CD4-positive, CD25-positive, alpha-beta regulatory T cell (primary cell): ENCODE data around the gene PC. TPM values are rescaled to one million over a fixed set of nuclear protein-coding genes. Genes with fewer than 3 reads are reported as not detected.

Experiments used
- ATAC-seq, 2 donors: fragments of 150-1000 bp; cut with Tn5 transposase; one replicate each; pipeline ENCODE4 v1.10.0; 2021; ENCODE audit warnings: low read depth in 2 of 2, moderate number of reproducible peaks in 2 of 2, moderate library complexity in 1 of 2
- DNase-seq, 3 donors: peaks; one replicate each; pipeline versions ENCODE4 v3.0.0 to v3.0.0-alpha.2; 2012 to 2022; ENCODE audit warnings: mixed read lengths in 1 of 3
- H3K27ac ChIP-seq: one replicate; pipeline ENCODE4 v1.7.0; 2013; ENCODE audit warnings: mild to moderate bottlenecking, low read length; ENCODE audit not compliant: insufficient read depth, poor library complexity, severe bottlenecking
- H3K27me3 ChIP-seq: one replicate; pipeline ENCODE4 v1.7.0; 2013; ENCODE audit warnings: low read length; ENCODE audit not compliant: control insufficient read depth, insufficient read depth
- H3K36me3 ChIP-seq: one replicate; pipeline ENCODE4 v1.7.0; 2013; ENCODE audit warnings: mild to moderate bottlenecking, low read length, moderate library complexity; ENCODE audit not compliant: control insufficient read depth, insufficient read depth
- H3K4me1 ChIP-seq: 2 replicates; pipeline ENCODE4 v1.7.0; 2013; ENCODE audit warnings: mild to moderate bottlenecking, low read length; ENCODE audit not compliant: insufficient read depth, control insufficient read depth, poor library complexity, severe bottlenecking
- H3K4me3 ChIP-seq: one replicate; pipeline ENCODE4 v1.7.0; 2013; ENCODE audit warnings: low read depth, mild to moderate bottlenecking, low read length, moderate library complexity
- H3K9me3 ChIP-seq, 2 experiments: 1 replicate in 1 of 2; 2 replicates in 1 of 2; pipeline ENCODE4 v1.7.0; 2013; ENCODE audit warnings: low read length in 2 of 2, mild to moderate bottlenecking in 1 of 2, moderate library complexity in 1 of 2; ENCODE audit not compliant: control insufficient read depth in 2 of 2
- H3K27ac Mint-ChIP-seq, 3 donors: one replicate each; pipeline ENCODE4 v1.8.0; 2020 to 2022; ENCODE audit warnings: mild to moderate bottlenecking in 3 of 3, mixed read lengths in 3 of 3, moderate library complexity in 2 of 3
- H3K27me3 Mint-ChIP-seq: one replicate; pipeline ENCODE4 v1.8.0; 2022; ENCODE audit warnings: mild to moderate bottlenecking, mixed read lengths
- H3K36me3 Mint-ChIP-seq: one replicate; pipeline ENCODE4 v1.8.0; 2020; ENCODE audit warnings: mixed read lengths
- H3K4me1 Mint-ChIP-seq, 4 donors: one replicate each; pipeline ENCODE4 v1.8.0; 2020 to 2022; ENCODE audit warnings: mixed read lengths in 4 of 4, mild to moderate bottlenecking in 1 of 4
- H3K4me3 Mint-ChIP-seq, 4 donors: one replicate each; pipeline ENCODE4 v1.8.0; 2020 to 2022; ENCODE audit warnings: mild to moderate bottlenecking in 4 of 4, mixed read lengths in 4 of 4, moderate library complexity in 3 of 4
- H3K9me3 Mint-ChIP-seq, 7 donors: one replicate each; pipeline ENCODE4 v1.8.0; 2020 to 2022; ENCODE audit warnings: mixed read lengths in 7 of 7, mild to moderate bottlenecking in 3 of 7, moderate library complexity in 2 of 7
- polyA plus RNA-seq, 4 donors: library from polyadenylated mRNA; unstranded; fragments of 300-500 nt; fragmentation: Illumina TruSeq; gene quantifications; one replicate each; pipeline ENCODE4 v1.2.3, GENCODE V29; 2021
- total RNA-seq: library from RNA; stranded (reverse); gene quantifications from one replicate; pipeline ENCODE4 v1.2.3, GENCODE V29; 2022

PC gene
- total and polyA plus RNA-seq, 5 donors from 2014 or later = 2.0 to 7.4 (median 4.6) TPM

GRCh38 chr11:66924272-66924671 lies 33.9 kb downstream of the PC start:
- ATAC-seq = no peak
- Histone ChIP-seq H3K36me3 (no peaks in the 10 kb centered on the region), H3K9me3 (no peaks in the 10 kb centered on the region), H3K27ac (no peak overlapping the region), H3K4me1 (no peaks in the 10 kb centered on the region), H3K4me3 (no peak overlapping the region), H3K27me3 (no peaks in the 10 kb centered on the region)
- DNase-seq = no peak
- Mint-ChIP-seq H3K4me1 (no peaks in the 10 kb centered on the region), H3K9me3 (peaks cover 0 to 5% (median 0%) of the 10 kb centered on the region in 7 donors), H3K4me3 (no peak overlapping the region), H3K27me3 (no peaks in the 10 kb centered on the region), H3K36me3 (peaks cover 8% of the 10 kb centered on the region), H3K27ac (no peak overlapping the region)

GRCh38 chr11:66922551-66922950 lies 35.6 kb downstream of the PC start:
- Histone ChIP-seq H3K36me3 (no peaks in the 10 kb centered on the region), H3K4me3 (no peak overlapping the region), H3K27ac (no peak overlapping the region), H3K4me1 (no peaks in the 10 kb centered on the region), H3K9me3 (no peaks in the 10 kb centered on the region), H3K27me3 (no peaks in the 10 kb centered on the region)
- DNase-seq = no peak
- H3K27ac Mint-ChIP-seq = no peak overlapping the region
- no peak overlapping the region for H3K4me3 Mint-ChIP-seq
- H3K27me3 Mint-ChIP-seq = no peaks in the 10 kb centered on the region
- H3K4me1 Mint-ChIP-seq = no peaks in the 10 kb centered on the region
- peaks cover 8% of the 10 kb centered on the region for H3K36me3 Mint-ChIP-seq
- ATAC-seq = no peak
- peaks cover 0 to 5% (median 0%) of the 10 kb centered on the region in 7 donors for H3K9me3 Mint-ChIP-seq

- peaks cover 0 to 5% (median 0%) of the 10 kb centered on the region in 7 donors for H3K9me3 Mint-ChIP-seq
Measured at GRCh38 chr11:66920978-66921784, 37.0 kb downstream of the PC start.

GRCh38 chr11:66919923-66920322 lies 38.3 kb downstream of the PC start:
- no peaks in the 10 kb centered on the region for H3K4me1 Mint-ChIP-seq
- Histone ChIP-seq H3K27ac (no peak overlapping the region), H3K36me3 (no peaks in the 10 kb centered on the region), H3K4me3 (no peak overlapping the region), H3K9me3 (no peaks in the 10 kb centered on the region), H3K27me3 (no peaks in the 10 kb centered on the region), H3K4me1 (no peaks in the 10 kb centered on the region)
- ATAC-seq (no peak), DNase-seq (no peak)
- no peak overlapping the region for H3K27ac Mint-ChIP-seq
- H3K4me3 Mint-ChIP-seq = no peak overlapping the region
- no peaks in the 10 kb centered on the region for H3K27me3 Mint-ChIP-seq
- peaks cover 8% of the 10 kb centered on the region for H3K36me3 Mint-ChIP-seq
- peaks cover 0 to 5% (median 0%) of the 10 kb centered on the region in 7 donors for H3K9me3 Mint-ChIP-seq

More at GRCh38 chr11:66920978-66921784, 37.0 kb downstream of the PC start:
- no peak overlapping the region for H3K27ac ChIP-seq
- H3K4me3 Mint-ChIP-seq = no peak overlapping the region
- peaks cover 8% of the 10 kb centered on the region for H3K36me3 Mint-ChIP-seq
- no peaks in the 10 kb centered on the region for H3K4me1 ChIP-seq
- H3K27ac Mint-ChIP-seq = no peak overlapping the region
- H3K9me3 ChIP-seq = no peaks in the 10 kb centered on the region
- ATAC-seq (no peak), DNase-seq (no peak)
- no peaks in the 10 kb centered on the region for H3K27me3 ChIP-seq
- H3K4me3 ChIP-seq = no peak overlapping the region
- H3K4me1 Mint-ChIP-seq = no peaks in the 10 kb centered on the region
- no peaks in the 10 kb centered on the region for H3K36me3 ChIP-seq
- no peaks in the 10 kb centered on the region for H3K27me3 Mint-ChIP-seq

GRCh38 chr11:66918741-66919140 lies 39.4 kb downstream of the PC start:
- Histone ChIP-seq H3K27me3 (no peaks in the 10 kb centered on the region), H3K36me3 (no peaks in the 10 kb centered on the region), H3K4me1 (no peaks in the 10 kb centered on the region), H3K27ac (no peak overlapping the region), H3K4me3 (no peak overlapping the region), H3K9me3 (no peaks in the 10 kb centered on the region)
- H3K4me1 Mint-ChIP-seq = no peaks in the 10 kb centered on the region
- DNase-seq (no peak), ATAC-seq (no peak)
- no peak overlapping the region for H3K27ac Mint-ChIP-seq
- no peaks in the 10 kb centered on the region for H3K27me3 Mint-ChIP-seq
- H3K36me3 Mint-ChIP-seq = peaks cover 3% of the 10 kb centered on the region
- no peak overlapping the region for H3K4me3 Mint-ChIP-seq
- H3K9me3 Mint-ChIP-seq = peaks cover 0 to 2% (median 0%) of the 10 kb centered on the region in 7 donors

GRCh38 chr11:66915866-66916265 lies 42.3 kb downstream of the PC start:
- H3K27ac Mint-ChIP-seq = no peak overlapping the region
- no peaks in the 10 kb centered on the region for H3K27me3 ChIP-seq
- no peak overlapping the region for H3K4me3 ChIP-seq
- H3K36me3 Mint-ChIP-seq = peaks cover 3% of the 10 kb centered on the region
- no peaks in the 10 kb centered on the region for H3K4me1 Mint-ChIP-seq
- H3K27me3 Mint-ChIP-seq = no peaks in the 10 kb centered on the region
- H3K9me3 ChIP-seq = no peaks in the 10 kb centered on the region
- H3K27ac ChIP-seq = no peak overlapping the region
- no peak for DNase-seq
- H3K4me3 Mint-ChIP-seq = no peak overlapping the region
- no peaks in the 10 kb centered on the region for H3K36me3 ChIP-seq
- H3K9me3 Mint-ChIP-seq = no peaks in the 10 kb centered on the region
- H3K4me1 ChIP-seq = no peaks in the 10 kb centered on the region
- no peak for ATAC-seq

GRCh38 chr11:66915046-66915832 lies 42.9 kb downstream of the PC start:
- Histone ChIP-seq H3K4me3 (no peak overlapping the region), H3K9me3 (no peaks in the 10 kb centered on the region), H3K27ac (no peak overlapping the region), H3K4me1 (no peaks in the 10 kb centered on the region), H3K27me3 (no peaks in the 10 kb centered on the region), H3K36me3 (no peaks in the 10 kb centered on the region)
- no peak for DNase-seq
- Mint-ChIP-seq H3K4me1 (no peaks in the 10 kb centered on the region), H3K4me3 (no peak overlapping the region), H3K27me3 (no peaks in the 10 kb centered on the region), H3K27ac (no peak overlapping the region), H3K36me3 (peaks cover 3% of the 10 kb centered on the region), H3K9me3 (no peaks in the 10 kb centered on the region)
- ATAC-seq = no peak
